Trophoblast cell (in vitro differentiated cells and primary cell): ENCODE results near the gene ARHGAP31.

Experiments used
- DNase-seq, 2 donors: peaks; one replicate each; pipeline ENCODE4 v3.0.0-alpha.2; 2016
- H2AFZ ChIP-seq: 2 replicates; pipeline ENCODE4 v1.6.1; 2013; ENCODE audit warnings: low read length, moderate library complexity, mild to moderate bottlenecking; ENCODE audit not compliant: insufficient read depth, poor library complexity
- H2AK5ac ChIP-seq: 2 replicates; pipeline ENCODE4 v1.6.1; 2013; ENCODE audit warnings: mild to moderate bottlenecking, low read length
- H2BK120ac ChIP-seq: 2 replicates; pipeline ENCODE4 v1.6.1; 2013; ENCODE audit warnings: low read length, mild to moderate bottlenecking, moderate library complexity; ENCODE audit not compliant: insufficient read depth, poor library complexity
- H2BK12ac ChIP-seq: 2 replicates; pipeline ENCODE4 v1.6.1; 2013; ENCODE audit warnings: mild to moderate bottlenecking, low read length, moderate library complexity
- H2BK5ac ChIP-seq: 2 replicates; pipeline ENCODE4 v1.6.1; 2013; ENCODE audit warnings: low read length, low read depth, moderate library complexity, mild to moderate bottlenecking; ENCODE audit not compliant: poor library complexity
- H3K14ac ChIP-seq: 2 replicates; pipeline ENCODE4 v1.6.1; 2013; ENCODE audit warnings: mild to moderate bottlenecking, low read length
- H3K18ac ChIP-seq: 2 replicates; pipeline ENCODE4 v1.6.1; 2013; ENCODE audit warnings: mild to moderate bottlenecking, low read length
- H3K23ac ChIP-seq: 2 replicates; pipeline ENCODE4 v1.6.1; 2013; ENCODE audit warnings: low read length
- H3K27ac ChIP-seq: 2 replicates; pipeline ENCODE4 v1.5.1; 2013; ENCODE audit warnings: low read depth, mild to moderate bottlenecking, inconsistent platforms, low read length, moderate library complexity
- H3K27me3 ChIP-seq: 2 replicates; pipeline ENCODE4 v1.6.1; 2013; ENCODE audit warnings: inconsistent platforms, mild to moderate bottlenecking, low read length, moderate library complexity; ENCODE audit not compliant: insufficient read depth
- H3K36me3 ChIP-seq, 2 experiments: 1 replicate in 1 of 2; 2 replicates in 1 of 2; pipeline ENCODE4 v1.6.1; 2013; ENCODE audit warnings: low read length in 2 of 2, mild to moderate bottlenecking in 2 of 2, moderate library complexity in 1 of 2; ENCODE audit not compliant: insufficient read depth in 2 of 2, control insufficient read depth in 1 of 2
- H3K4ac ChIP-seq: 2 replicates; pipeline ENCODE4 v1.6.1; 2013; ENCODE audit warnings: low read depth, mild to moderate bottlenecking, low read length, moderate library complexity
- H3K4me1 ChIP-seq, 2 experiments: 1 replicate in 1 of 2; 2 replicates in 1 of 2; pipeline ENCODE4 v1.6.1; 2013; ENCODE audit warnings: low read length in 2 of 2, mild to moderate bottlenecking in 2 of 2, moderate library complexity in 1 of 2; ENCODE audit not compliant: insufficient read depth in 2 of 2, control insufficient read depth in 1 of 2
- H3K4me2 ChIP-seq: 2 replicates; pipeline ENCODE4 v1.6.1; 2013; ENCODE audit warnings: inconsistent platforms, mild to moderate bottlenecking, low read length, moderate library complexity
- H3K4me3 ChIP-seq: 2 replicates; pipeline ENCODE4 v1.5.1; 2013; ENCODE audit warnings: mild to moderate bottlenecking, low read depth, low read length, inconsistent platforms
- H3K79me1 ChIP-seq: one replicate; pipeline ENCODE4 v1.6.1; 2013; ENCODE audit warnings: low read length
- H3K79me2 ChIP-seq: 2 replicates; pipeline ENCODE4 v1.6.1; 2013; ENCODE audit warnings: low read length, mild to moderate bottlenecking; ENCODE audit not compliant: control insufficient read depth, insufficient read depth, poor library complexity
- H3K9ac ChIP-seq: 2 replicates; pipeline ENCODE4 v1.6.1; 2013; ENCODE audit warnings: mild to moderate bottlenecking, low read length
- H3K9me3 ChIP-seq: 2 replicates; pipeline ENCODE4 v1.6.1; 2013; ENCODE audit warnings: low read depth, mild to moderate bottlenecking, control low read depth, inconsistent platforms, low read length; ENCODE audit not compliant: insufficient read depth
- H4K12ac ChIP-seq: 2 replicates; pipeline ENCODE4 v1.6.1; 2013; ENCODE audit warnings: low read depth, mild to moderate bottlenecking, low read length, moderate library complexity
- H4K8ac ChIP-seq: 2 replicates; pipeline ENCODE4 v1.6.1; 2013; ENCODE audit warnings: low read depth, mild to moderate bottlenecking, low read length, moderate library complexity
- H4K91ac ChIP-seq: one replicate; pipeline ENCODE4 v1.6.1; 2013; ENCODE audit warnings: low read depth, mild to moderate bottlenecking, low read length, moderate library complexity
- WGBS: extraction: QIAGEN DNeasy Blood & Tissue Kit; methylation state at CpG from one replicate; pipeline ENCODE4 v1.1.7; 2013; ENCODE audit warnings: missing lambda C conversion rate; ENCODE audit not compliant: insufficient read length, insufficient coverage; ENCODE audit errors: extremely low coverage; 5-methylcytosine and 5-hydroxymethylcytosine counted together

The ARHGAP31 gene

DNA sequence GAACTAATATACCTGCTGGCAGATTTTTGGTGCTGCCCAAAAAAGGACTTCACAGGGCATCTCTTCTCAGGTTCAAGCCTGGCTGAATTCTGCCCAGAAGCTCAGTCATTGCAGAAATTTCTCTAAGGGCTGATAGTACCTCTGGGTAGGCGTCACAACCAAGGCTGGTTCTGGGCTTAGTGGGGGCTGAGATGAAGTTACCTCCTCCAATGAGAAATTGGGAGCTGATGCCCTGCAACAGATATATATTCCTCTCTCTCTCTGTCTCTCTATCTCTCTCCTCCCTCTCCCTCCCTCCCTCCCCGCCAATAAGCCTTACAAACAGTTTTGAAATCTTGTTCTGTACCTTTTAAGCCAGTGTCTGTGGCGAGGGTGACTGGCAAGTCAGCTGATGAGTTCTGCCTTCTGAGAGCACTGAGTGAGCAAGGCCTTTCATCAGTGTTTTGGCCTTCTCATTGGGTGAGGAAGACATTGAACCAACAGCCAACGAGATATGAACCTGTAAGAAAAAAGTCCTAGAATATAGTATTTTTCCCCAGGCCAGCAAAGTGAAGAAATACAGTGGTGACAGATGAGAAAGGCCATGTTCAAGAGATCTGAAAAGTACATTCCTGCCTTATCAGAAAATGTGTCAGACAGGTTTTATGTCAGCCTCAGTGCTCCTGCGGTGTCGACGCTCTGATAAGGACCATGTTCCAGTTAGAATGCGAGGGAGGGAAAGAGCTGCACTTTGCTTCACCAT is 123.8 kb downstream of the ARHGAP31 start:
- peak overlapping the region; percentile 66 for H3K27ac ChIP-seq
- no peaks in the 10 kb centered on the region for H3K27me3 ChIP-seq
- no peak overlapping the region for H3K23ac ChIP-seq
- H2AK5ac ChIP-seq, result no peak overlapping the region
- no peak overlapping the region for H3K9ac ChIP-seq
- H3K36me3 ChIP-seq, result peaks cover 21 to 29% of the 10 kb centered on the region in 2 experiments
- H2AFZ ChIP-seq, result no peak overlapping the region
- peak; percentile 72 to 88 for DNase-seq
- H3K14ac ChIP-seq, result no peak overlapping the region
- no CpG with 5 or more reads among the region's 8 CpGs for WGBS
- no peaks in the 10 kb centered on the region for H3K9me3 ChIP-seq
- peak overlapping the region; percentile 73 for H2BK5ac ChIP-seq
- H4K91ac ChIP-seq, result peak overlapping the region; percentile 38
- H2BK12ac ChIP-seq, result peak overlapping the region; percentile 50
- H3K4me3 ChIP-seq, result no peak overlapping the region
- H3K18ac ChIP-seq, result no peak overlapping the region
- no peak overlapping the region for H4K12ac ChIP-seq
- H3K79me1 ChIP-seq, result peaks cover 11% of the 10 kb centered on the region
- no peak overlapping the region for H3K4ac ChIP-seq
- peaks cover 2% of the 10 kb centered on the region for H3K79me2 ChIP-seq
- H2BK120ac ChIP-seq, result no peak overlapping the region
- no peak overlapping the region for H4K8ac ChIP-seq
- no peak overlapping the region for H3K4me2 ChIP-seq
- H3K4me1 ChIP-seq, result peaks cover 28 to 34% of the 10 kb centered on the region in 2 experiments

DNA sequence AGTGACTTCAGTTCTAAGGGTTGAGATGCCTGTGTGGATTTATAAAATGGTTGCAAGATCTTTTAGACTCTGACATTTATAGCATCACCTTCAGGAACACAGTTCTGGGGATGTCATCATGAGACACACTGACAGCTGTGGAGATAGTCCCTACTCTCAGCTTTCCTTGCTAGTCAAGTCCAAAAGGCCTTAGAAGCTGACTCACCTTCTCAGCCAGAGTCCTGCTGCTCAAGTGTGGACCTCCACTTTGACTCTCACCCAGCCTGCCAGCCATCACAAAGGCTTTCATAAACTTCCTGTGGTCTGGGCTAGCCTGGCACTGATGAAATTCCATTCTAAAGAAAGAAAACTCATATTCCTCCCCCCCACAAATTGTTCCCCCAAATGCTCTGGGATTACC is 124.5 kb downstream of the ARHGAP31 start:
- Histone ChIP-seq H3K36me3 (peaks cover 21 to 27% of the 10 kb centered on the region in 2 experiments), H3K27me3 (no peaks in the 10 kb centered on the region), H3K18ac (no peak overlapping the region), H2BK120ac (no peak overlapping the region), H2AK5ac (no peak overlapping the region), H3K79me2 (peaks cover 2% of the 10 kb centered on the region), H3K4me3 (no peak overlapping the region), H3K4me1 (peaks cover 28 to 34% of the 10 kb centered on the region in 2 experiments), H2BK5ac (no peak overlapping the region), H4K12ac (no peak overlapping the region), H3K9ac (no peak overlapping the region), H3K27ac (peak overlapping the region; percentile 40), H3K4ac (no peak overlapping the region), H3K9me3 (no peaks in the 10 kb centered on the region), H3K79me1 (peaks cover 11% of the 10 kb centered on the region), H4K8ac (no peak overlapping the region), H3K14ac (no peak overlapping the region), H3K23ac (no peak overlapping the region), H3K4me2 (no peak overlapping the region), H2BK12ac (no peak overlapping the region), H4K91ac (no peak overlapping the region), H2AFZ (no peak overlapping the region)
- DNase-seq, result no peak

DNA sequence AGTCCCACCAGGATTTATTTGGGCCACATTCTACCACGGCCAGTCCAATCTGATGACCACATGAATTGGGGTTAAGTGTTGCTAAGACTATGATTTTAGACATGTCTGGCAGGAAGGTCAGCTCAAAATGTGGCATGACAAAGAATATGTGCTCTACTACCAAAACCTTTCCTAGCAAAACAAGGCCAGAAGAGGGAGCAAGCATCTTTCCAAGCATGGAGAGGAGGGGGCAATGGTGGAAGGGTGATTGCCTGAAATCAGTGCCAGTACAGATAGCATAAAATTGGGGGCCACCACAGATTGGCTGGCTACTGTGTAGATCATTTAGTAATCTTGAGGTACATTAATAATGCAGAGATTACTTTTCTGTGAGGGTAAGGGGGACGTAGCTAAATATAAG is 126.0 kb downstream of the ARHGAP31 start:
- peak overlapping the region; percentile 47 for H2BK12ac ChIP-seq
- no peak overlapping the region for H3K4ac ChIP-seq
- no peak for DNase-seq
- H3K27ac ChIP-seq, result no peak overlapping the region
- H3K27me3 ChIP-seq, result no peaks in the 10 kb centered on the region
- no peak overlapping the region for H3K4me3 ChIP-seq
- no peak overlapping the region for H2AFZ ChIP-seq
- no peaks in the 10 kb centered on the region for H3K9me3 ChIP-seq
- H2AK5ac ChIP-seq, result no peak overlapping the region
- no peak overlapping the region for H3K4me2 ChIP-seq
- H3K18ac ChIP-seq, result no peak overlapping the region
- H4K91ac ChIP-seq, result peak overlapping the region; percentile 34
- no peak overlapping the region for H3K23ac ChIP-seq
- H3K14ac ChIP-seq, result no peak overlapping the region
- H2BK5ac ChIP-seq, result no peak overlapping the region
- H3K4me1 ChIP-seq, result peaks cover 13 to 19% of the 10 kb centered on the region in 2 experiments
- no peak overlapping the region for H4K12ac ChIP-seq
- no CpG with 5 or more reads among the region's 2 CpGs for WGBS
- no peak overlapping the region for H2BK120ac ChIP-seq
- H3K9ac ChIP-seq, result no peak overlapping the region
- peaks cover 7 to 11% of the 10 kb centered on the region in 2 experiments for H3K36me3 ChIP-seq
- peaks cover 2% of the 10 kb centered on the region for H3K79me2 ChIP-seq
- H4K8ac ChIP-seq, result no peak overlapping the region
- H3K79me1 ChIP-seq, result peaks cover 2% of the 10 kb centered on the region

DNA sequence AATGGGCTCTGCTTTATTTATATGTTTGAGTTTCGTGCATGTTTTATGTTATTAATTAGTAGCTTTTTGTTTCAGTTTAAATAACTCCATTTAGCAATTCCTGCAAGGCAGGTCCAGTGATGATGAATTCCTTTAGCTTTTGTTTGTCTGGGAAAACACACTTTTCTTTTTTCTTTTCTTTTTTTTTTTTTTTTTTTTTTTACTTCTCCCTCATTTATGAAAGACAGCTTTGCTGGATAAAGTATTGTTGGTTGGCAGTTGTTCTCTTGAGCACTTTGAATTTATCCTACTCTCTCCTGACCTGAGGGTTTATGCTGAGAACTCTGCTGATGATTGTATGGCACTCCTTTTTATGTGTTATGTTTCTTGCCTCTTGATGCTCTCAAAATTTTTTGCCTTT is 133.5 kb downstream of the ARHGAP31 start:
- Histone ChIP-seq H3K4me2 (no peak overlapping the region), H3K4ac (no peak overlapping the region), H3K9ac (no peak overlapping the region), H3K27me3 (no peaks in the 10 kb centered on the region), H3K79me1 (no peaks in the 10 kb centered on the region), H2BK12ac (no peak overlapping the region), H2AK5ac (no peak overlapping the region), H3K27ac (no peak overlapping the region), H4K91ac (no peak overlapping the region), H3K4me3 (no peak overlapping the region), H2AFZ (no peak overlapping the region), H2BK120ac (no peak overlapping the region), H4K12ac (no peak overlapping the region), H4K8ac (no peak overlapping the region), H3K4me1 (no peaks in the 10 kb centered on the region), H3K23ac (no peak overlapping the region), H3K14ac (no peak overlapping the region), H3K79me2 (no peaks in the 10 kb centered on the region), H3K36me3 (peaks cover 2 to 13% of the 10 kb centered on the region in 2 experiments), H3K18ac (no peak overlapping the region), H3K9me3 (no peaks in the 10 kb centered on the region), H2BK5ac (no peak overlapping the region)
- no CpG with 5 or more reads among the region's 1 CpG for WGBS
- DNase-seq, result no peak
